Peyer's patch (tissue), 4 donors: Measurements from ENCODE around the gene INTS1.

ENCODE experiments used
- POLR2A ChIP-seq, 2 donors: fragments of 450-650 bp; IDR thresholded peaks; one replicate each; pipeline ENCODE4 v1.5.1; 2017; ENCODE audit warnings: antibody characterized with exemption in 2 of 2, mild to moderate bottlenecking in 2 of 2, moderate library complexity in 2 of 2
- TF ChIP-seq, protein P1 (sequence below), 6 experiments: fragments of 450-650 bp in 4 of 6; fragments of 200-600 bp in 2 of 6; sonication (generic) in 1 of 6; IDR thresholded peaks; one replicate each; pipeline ENCODE4 v1.5.1; 2017 to 2019; ENCODE audit warnings: antibody characterized with exemption in 6 of 6, mild to moderate bottlenecking in 3 of 6, moderate library complexity in 1 of 6

DNA sequence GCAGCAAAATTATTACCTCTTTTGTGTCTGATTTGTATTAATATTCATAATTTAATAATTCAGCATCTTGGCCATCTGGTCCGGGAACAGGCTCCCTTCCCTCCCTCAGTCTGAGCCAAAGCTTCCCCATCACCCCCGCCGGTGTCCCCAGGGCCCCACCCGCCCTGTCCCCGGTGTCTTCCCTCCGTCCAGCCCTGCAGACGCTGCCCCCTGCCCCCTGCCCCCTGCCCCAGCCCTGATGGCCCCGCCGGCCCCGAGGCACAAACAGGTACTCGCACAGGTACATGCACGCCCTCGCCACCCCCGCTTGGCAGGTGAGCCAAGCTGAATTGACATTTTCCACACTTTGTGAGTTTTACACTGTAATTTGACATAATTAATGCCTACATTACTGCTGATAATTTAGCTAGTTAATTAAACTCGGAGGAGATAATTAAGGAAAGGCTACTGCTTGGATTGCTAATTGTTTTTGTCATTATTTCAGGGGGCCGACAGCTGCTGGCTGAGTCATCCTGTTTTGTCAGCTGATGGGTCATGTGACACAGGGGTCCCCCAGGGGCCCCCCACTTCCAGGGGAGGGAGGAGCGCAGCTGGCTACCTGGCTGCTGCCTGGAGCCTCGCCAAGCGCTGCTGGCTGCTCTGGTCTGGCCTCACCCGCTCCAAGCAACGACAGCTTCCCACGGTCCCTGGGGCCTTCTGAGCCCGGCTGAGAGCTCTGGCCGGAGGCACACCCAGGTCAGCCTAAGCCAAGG lies 81.5 kb downstream of the INTS1 start:
- TF ChIP-seq, protein P1, sequence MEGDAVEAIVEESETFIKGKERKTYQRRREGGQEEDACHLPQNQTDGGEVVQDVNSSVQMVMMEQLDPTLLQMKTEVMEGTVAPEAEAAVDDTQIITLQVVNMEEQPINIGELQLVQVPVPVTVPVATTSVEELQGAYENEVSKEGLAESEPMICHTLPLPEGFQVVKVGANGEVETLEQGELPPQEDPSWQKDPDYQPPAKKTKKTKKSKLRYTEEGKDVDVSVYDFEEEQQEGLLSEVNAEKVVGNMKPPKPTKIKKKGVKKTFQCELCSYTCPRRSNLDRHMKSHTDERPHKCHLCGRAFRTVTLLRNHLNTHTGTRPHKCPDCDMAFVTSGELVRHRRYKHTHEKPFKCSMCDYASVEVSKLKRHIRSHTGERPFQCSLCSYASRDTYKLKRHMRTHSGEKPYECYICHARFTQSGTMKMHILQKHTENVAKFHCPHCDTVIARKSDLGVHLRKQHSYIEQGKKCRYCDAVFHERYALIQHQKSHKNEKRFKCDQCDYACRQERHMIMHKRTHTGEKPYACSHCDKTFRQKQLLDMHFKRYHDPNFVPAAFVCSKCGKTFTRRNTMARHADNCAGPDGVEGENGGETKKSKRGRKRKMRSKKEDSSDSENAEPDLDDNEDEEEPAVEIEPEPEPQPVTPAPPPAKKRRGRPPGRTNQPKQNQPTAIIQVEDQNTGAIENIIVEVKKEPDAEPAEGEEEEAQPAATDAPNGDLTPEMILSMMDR (IDR thresholded peaks at IDR 0.05): no peak
- TF ChIP-seq POLR2A (IDR thresholded peaks at IDR 0.05): no peak
